Measurements from ENCODE around the gene MICAL1. TPM values are rescaled to one million over a fixed set of nuclear protein-coding genes. Genes with fewer than 3 reads are reported as not detected.

MICAL1 gene
- total and polyA plus RNA-seq, 8 donors, result 13.8 to 205 (median 38.5) TPM

DNA sequence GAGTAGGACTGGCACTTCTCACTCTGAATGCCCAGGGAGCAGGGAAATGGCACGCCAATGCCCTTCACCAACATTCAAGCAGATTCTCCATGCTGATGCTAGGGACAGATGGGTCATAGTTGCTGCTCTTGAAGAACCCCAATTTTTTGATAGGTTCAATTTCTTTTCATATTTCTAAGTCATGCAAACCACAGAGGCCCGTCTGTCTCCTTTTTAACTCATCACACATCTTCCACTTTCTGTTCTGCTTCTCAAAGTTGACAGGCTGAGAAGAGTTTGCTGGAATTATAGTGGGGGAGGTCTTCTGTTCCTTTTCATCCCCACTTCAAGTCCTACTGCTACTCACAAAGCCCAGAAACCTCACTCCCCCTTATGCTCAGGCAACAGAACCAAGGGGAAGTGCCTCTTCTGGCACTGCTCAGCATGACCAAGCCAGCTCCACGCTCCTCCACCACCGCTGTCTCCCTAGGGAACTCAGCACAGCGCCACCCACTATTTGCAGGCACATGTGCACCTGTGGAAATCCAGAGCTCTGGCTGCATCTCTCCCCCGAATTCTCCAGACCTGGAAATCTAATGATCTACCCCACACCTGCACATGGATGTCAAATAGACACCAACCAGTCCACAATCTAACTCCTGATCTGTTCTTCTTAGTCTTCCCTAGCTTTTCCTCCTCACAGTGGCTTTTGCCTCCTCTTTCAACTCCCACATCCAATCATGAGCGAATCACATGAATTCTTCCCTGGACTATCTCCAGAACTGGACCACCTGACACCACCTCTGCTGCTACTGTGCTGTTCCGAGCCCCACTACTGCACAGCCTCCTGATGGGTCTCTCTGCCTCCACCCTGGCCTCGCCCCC is 16.8 kb upstream of the MICAL1 start:
- Histone ChIP-seq H3K9me3 (no peaks in the 10 kb centered on the region), H3K4me3 (no peak overlapping the region), H3K27ac (no peak overlapping the region), H3K27me3 (no peaks in the 10 kb centered on the region), H3K4me1 (peaks cover 0 to 29% (median 12%) of the 10 kb centered on the region in 4 donors), H3K36me3 (peaks cover 40 to 96% (median 93%) of the 10 kb centered on the region in 4 donors)
- no peak for DNase-seq
- intact Hi-C loops (cut with DNase I; ENCODE audit: low total_unique reads), result no loop called here
- no peak for TF ChIP-seq CTCF (IDR thresholded peaks at IDR 0.05)
- TF ChIP-seq POLR2A (IDR thresholded peaks at IDR 0.05), result no peak
- TF ChIP-seq POLR2AphosphoS5 (IDR thresholded peaks at IDR 0.05), result no peak
- no peak for TF ChIP-seq EP300 (IDR thresholded peaks at IDR 0.05)
- 95 to 96% (median 96%) methylated on average over 9 of the region's 9 CpGs for WGBS, 5 donors

DNA sequence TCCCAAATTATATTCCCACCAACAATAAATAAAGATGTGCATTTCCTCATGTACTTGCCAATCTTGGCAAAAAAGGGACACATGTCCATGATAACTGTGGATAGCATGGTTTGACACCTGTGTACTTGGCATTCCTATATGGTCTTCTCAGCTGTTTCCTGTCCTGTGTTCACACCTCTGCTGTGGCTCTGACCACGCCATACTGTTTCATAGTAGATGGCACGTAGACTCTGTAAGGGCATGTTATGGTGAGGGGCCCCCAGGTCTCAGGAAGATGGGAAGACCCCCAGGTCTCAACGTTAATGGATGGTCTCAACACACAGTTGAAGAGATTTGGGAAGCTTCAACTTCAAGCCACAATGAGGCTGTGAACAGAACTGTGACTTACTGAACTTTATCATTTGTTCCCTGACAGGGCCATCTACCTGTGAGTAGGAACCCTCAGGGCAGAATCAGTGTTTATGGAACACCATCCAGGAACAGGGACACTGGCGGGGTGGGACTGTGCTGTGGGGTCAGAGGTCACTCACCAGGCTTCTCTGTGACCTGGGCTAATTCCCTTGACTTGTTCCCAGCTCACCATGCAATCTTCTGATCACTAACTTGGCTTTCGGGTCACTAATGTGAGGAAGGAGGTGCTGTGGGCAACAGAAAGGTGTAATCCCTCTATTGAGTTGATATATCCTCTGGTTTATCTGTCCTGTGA is 15.7 kb upstream of the MICAL1 start:
- intact Hi-C loops (cut with DNase I; ENCODE audit: low total_unique reads), result no loop called here
- H3K27ac ChIP-seq, result no peak overlapping the region

GRCh38 chr6:109469591-109470189 is 14.1 kb upstream of the MICAL1 start:
- H3K9me3 ChIP-seq, result no peaks in the 10 kb centered on the region
- no peaks in the 10 kb centered on the region for H3K27me3 ChIP-seq
- H3K36me3 ChIP-seq, result peaks cover 45 to 99% (median 94%) of the 10 kb centered on the region in 4 donors
- H3K4me3 ChIP-seq, result no peak overlapping the region
- 83 to 90% (median 87%) methylated on average over 5 of the region's 5 CpGs for WGBS, 5 donors
- H3K4me1 ChIP-seq, result peaks cover 12 to 28% (median 15%) of the 10 kb centered on the region in 4 donors
- no peak overlapping the region for H3K27ac ChIP-seq
- TF ChIP-seq POLR2AphosphoS5 (IDR thresholded peaks at IDR 0.05) (no peak), EP300 (IDR thresholded peaks at IDR 0.05) (no peak), POLR2A (IDR thresholded peaks at IDR 0.05) (no peak), CTCF (IDR thresholded peaks at IDR 0.05) (no peak)
- no peak for DNase-seq
- intact Hi-C loops (cut with DNase I; ENCODE audit: low total_unique reads), result no loop called here

More for the DNA sequence above, 15.7 kb upstream of the MICAL1 start:
- H3K4me1 ChIP-seq, result peaks cover 2 to 28% (median 12%) of the 10 kb centered on the region in 4 donors
- WGBS, 5 donors, result 87 to 94% (median 90%) methylated on average over 4 to 5 of the region's 5 CpGs
- no peak overlapping the region for H3K4me3 ChIP-seq
- no peaks in the 10 kb centered on the region for H3K9me3 ChIP-seq
- no peaks in the 10 kb centered on the region for H3K27me3 ChIP-seq
- DNase-seq, result no peak
- peaks cover 42 to 99% (median 95%) of the 10 kb centered on the region in 4 donors for H3K36me3 ChIP-seq
- TF ChIP-seq POLR2A (IDR thresholded peaks at IDR 0.05) (no peak), CTCF (IDR thresholded peaks at IDR 0.05) (no peak), POLR2AphosphoS5 (IDR thresholded peaks at IDR 0.05) (no peak), EP300 (IDR thresholded peaks at IDR 0.05) (no peak)

DNA sequence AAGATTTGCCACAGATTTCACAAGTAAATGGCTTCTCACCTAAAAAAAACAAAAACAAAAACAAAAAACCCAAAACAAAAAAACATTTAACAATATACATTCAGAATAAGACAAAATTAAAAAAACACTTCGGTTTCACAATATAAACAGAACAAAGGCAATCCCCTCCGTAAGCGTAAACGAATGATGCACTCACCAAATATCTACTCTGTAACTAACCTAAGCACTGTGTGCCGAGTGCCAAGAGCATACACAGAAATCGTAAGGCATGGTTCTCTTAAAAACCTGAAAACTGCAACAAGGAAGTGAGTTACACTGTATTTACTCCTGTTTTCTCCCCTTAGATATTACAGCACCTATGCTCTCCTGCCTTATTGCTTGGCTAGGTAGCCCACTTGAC is 12.1 kb upstream of the MICAL1 start:
- Histone ChIP-seq H3K27me3 (no peaks in the 10 kb centered on the region), H3K9me3 (no peaks in the 10 kb centered on the region), H3K27ac (no peak overlapping the region), H3K36me3 (peaks cover 36 to 91% (median 79%) of the 10 kb centered on the region in 4 donors), H3K4me3 (no peak overlapping the region), H3K4me1 (peaks cover 12 to 28% (median 15%) of the 10 kb centered on the region in 4 donors)
- no peak for DNase-seq
- TF ChIP-seq EP300 (IDR thresholded peaks at IDR 0.05) (no peak), CTCF (IDR thresholded peaks at IDR 0.05) (no peak), POLR2A (IDR thresholded peaks at IDR 0.05) (no peak), POLR2AphosphoS5 (IDR thresholded peaks at IDR 0.05) (no peak)
- WGBS, 5 donors, result 68 to 81% (median 76%) methylated on average over 6 of the region's 6 CpGs
- intact Hi-C loops (cut with DNase I; ENCODE audit: low total_unique reads), result no loop called here

Measured in stomach (tissue), 9 donors.